ENCODE measurements around the gene CYB5A.

The CYB5A gene

DNA sequence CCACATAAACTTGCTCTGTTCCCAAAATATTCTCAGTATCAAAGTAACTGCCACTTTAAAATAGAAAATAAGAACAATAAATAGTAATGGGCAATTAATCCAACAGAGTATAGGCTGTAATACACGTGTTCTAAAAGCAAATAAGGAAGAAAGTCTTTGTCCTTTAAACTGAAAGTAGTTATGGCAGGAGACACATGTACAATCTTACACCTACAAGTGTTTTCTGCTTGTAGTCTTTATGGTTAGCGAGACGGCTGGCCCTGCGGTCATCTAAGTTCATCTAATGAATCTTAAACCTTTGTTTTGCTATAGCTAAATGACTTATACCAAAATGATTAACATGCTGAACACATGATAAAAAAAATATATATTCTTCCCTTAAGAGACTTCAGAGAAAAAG, 32.4 kb downstream of the CYB5A start:
- no peaks in the 10 kb centered on the region for H3K36me3 ChIP-seq (replicated peaks)
- in situ Hi-C loops (cut with MboI; ENCODE audit: low sequenced_read_pairs), result no loop called here
- H3K9me3 ChIP-seq, result no peaks in the 10 kb centered on the region
- no peak overlapping the region for H3K4me3 ChIP-seq
- no peaks in the 10 kb centered on the region for H3K4me1 ChIP-seq
- DNase-seq (ENCODE audit: low spot score in 2 of 2), result no peak
- H3K27me3 ChIP-seq (ENCODE audit: low read depth), result no peaks in the 10 kb centered on the region

DNA sequence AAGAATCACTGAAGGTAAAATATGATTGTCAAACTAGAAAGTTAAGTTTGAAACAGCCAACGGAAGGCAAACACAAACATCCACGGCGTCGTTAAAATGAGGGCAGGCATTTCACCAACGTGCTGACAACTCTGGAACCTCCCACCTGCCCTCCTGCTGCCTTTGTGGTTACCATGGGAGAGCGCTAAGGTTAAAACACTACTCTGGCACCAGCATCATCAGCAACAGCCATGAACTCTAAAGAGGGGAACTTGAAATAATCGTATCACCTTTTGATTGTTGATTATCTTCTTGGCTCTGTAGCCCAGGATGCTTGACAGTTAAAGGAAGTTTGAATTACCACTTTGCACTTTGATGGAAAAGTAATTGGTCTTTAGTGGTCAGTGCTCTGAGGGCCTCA, 34.7 kb downstream of the CYB5A start:
- in situ Hi-C loops (cut with MboI; ENCODE audit: low sequenced_read_pairs), result no loop called here
- Histone ChIP-seq H3K4me3 (no peak overlapping the region), H3K4me1 (no peaks in the 10 kb centered on the region), H3K9me3 (no peaks in the 10 kb centered on the region), H3K27me3 (ENCODE audit: low read depth) (no peaks in the 10 kb centered on the region), H3K36me3 (replicated peaks) (no peaks in the 10 kb centered on the region)
- no peak for DNase-seq (ENCODE audit: low spot score in 2 of 2)

DNA sequence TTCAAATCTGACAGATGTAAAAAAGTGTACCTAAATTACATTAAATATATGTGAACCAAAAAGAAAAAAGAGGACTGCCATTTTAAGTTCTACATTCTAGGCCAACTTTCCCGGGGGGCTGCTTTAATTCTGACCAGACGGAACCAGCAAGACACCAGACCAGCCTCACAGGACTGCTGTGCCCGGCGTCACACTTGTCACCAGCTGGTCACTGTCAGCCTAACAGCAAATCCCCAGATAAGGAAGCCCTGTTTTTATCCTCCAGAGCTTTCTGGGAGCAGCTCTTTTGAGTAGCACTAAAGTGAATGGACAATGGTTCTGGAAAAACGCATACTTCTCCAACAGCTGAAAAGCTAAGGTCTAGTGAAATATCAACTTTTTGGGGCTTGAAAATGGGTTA, 35.6 kb downstream of the CYB5A start:
- Histone ChIP-seq H3K9me3 (no peaks in the 10 kb centered on the region), H3K36me3 (replicated peaks) (no peaks in the 10 kb centered on the region), H3K4me3 (no peak overlapping the region), H3K4me1 (no peaks in the 10 kb centered on the region), H3K27me3 (ENCODE audit: low read depth) (no peaks in the 10 kb centered on the region)
- in situ Hi-C loops (cut with MboI; ENCODE audit: low sequenced_read_pairs), result no loop called here
- no peak for DNase-seq (ENCODE audit: low spot score in 2 of 2)

DNA sequence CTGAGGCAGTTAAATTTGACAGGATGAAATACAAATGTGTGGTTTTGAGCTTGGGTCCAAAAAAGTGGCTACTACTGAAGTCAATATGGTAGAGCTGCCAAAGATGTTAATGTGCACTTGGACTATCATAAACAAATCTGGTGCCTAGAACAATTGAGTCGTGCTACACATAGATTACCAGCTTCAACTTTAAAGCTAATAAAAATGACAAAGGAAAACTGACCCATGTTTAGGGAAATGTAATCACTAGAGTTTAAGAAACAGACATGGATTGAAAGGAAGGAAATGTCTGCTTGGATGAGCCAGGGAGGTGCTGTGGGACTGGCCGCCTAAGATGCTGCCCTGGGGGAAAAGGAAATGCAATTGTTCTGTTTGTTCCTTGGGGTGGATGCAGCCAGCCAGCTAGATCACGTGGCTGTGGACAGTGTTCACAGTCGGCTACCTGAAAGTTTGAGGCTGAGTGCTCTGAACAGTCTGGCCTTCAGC, 36.6 kb downstream of the CYB5A start:
- no peaks in the 10 kb centered on the region for H3K9me3 ChIP-seq
- no peaks in the 10 kb centered on the region for H3K4me1 ChIP-seq
- H3K4me3 ChIP-seq, result no peak overlapping the region
- in situ Hi-C loops (cut with MboI; ENCODE audit: low sequenced_read_pairs), result no loop called here
- no peaks in the 10 kb centered on the region for H3K36me3 ChIP-seq (replicated peaks)
- peak in 1 of 2 experiments; percentile 10 for DNase-seq (ENCODE audit: low spot score in 2 of 2)
- H3K27me3 ChIP-seq (ENCODE audit: low read depth), result no peaks in the 10 kb centered on the region

DNA sequence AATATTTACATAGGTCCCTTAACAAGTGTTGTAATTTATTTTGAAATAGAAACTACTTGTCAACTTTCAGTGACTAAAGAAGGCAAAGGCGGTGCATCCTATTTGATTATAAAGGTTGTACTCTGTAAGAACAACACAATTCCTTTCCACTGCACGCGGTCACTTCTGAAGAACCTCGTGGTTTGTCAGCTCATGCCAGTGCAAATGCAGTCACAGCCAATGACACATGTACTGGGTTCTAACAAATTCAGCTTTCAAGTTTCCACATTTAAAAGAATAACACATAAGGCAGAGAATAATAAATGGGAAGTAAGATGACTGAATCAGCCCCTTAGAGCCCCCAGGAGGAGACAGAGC, 39.7 kb downstream of the CYB5A start:
- H3K4me1 ChIP-seq, result no peaks in the 10 kb centered on the region
- no peak overlapping the region for H3K4me3 ChIP-seq
- DNase-seq (ENCODE audit: low spot score in 2 of 2), result no peak
- in situ Hi-C loops (cut with MboI; ENCODE audit: low sequenced_read_pairs), result no loop called here
- no peaks in the 10 kb centered on the region for H3K27me3 ChIP-seq (ENCODE audit: low read depth)
- H3K36me3 ChIP-seq (replicated peaks), result no peaks in the 10 kb centered on the region
- no peaks in the 10 kb centered on the region for H3K9me3 ChIP-seq

DNA sequence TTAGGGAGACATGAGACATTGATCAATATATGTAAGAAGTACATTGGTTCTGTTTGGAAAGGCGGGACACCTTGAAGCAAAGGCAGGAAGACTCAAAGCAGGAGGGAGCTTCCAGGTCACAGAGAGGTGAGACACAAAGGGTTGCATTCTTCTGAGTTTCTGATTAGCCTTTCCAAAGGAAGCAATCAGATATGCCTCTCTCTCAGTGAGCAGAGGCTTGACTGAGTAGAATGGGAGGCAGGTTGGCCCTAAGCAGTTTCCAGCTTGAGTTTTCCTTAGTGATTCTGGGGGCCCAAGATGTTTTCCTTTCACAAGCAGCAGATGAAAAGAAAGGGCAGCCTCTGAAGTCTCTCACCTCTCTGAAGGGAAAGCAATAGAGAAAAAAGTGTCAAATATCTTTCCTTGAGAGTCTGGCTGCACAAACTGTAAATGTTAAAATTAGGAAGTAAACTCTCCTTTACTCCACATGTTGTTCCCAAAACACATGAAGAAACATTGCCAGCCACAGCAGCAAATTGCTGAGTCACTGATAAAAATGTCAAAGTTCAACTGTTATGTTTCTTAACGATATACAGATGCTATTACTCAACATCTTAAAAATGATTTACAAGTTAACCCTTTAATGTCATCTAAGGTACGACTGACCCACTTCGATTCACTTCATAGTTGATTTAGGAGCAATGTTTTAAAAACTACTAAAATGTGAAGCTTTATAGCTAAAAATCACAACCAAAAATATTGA, 40.3 kb downstream of the CYB5A start:
- Histone ChIP-seq H3K9me3 (no peaks in the 10 kb centered on the region), H3K36me3 (replicated peaks) (no peaks in the 10 kb centered on the region), H3K4me3 (no peak overlapping the region), H3K27me3 (ENCODE audit: low read depth) (no peaks in the 10 kb centered on the region), H3K4me1 (no peaks in the 10 kb centered on the region)
- in situ Hi-C loops (cut with MboI; ENCODE audit: low sequenced_read_pairs), result no loop called here
- no peak for DNase-seq (ENCODE audit: low spot score in 2 of 2)

DNA sequence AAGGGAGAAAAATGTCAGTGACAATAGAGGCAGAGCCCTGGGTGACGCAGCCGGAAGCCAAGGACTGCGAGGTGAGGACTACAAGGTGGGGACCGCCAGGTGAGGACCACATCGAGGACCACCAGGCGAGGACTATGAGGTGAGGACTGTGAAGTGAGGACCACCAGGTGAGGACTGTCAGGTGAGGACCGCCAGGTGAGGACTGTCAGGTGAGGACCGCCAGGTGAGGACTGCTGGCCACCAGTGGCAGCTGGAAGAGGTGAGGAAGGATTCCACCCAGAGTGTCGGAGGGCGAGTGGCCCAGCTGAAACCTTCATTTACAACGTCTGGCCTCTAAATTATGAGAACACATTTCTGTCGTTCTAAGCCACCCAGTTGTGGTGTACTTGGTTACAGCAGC, 41.6 kb downstream of the CYB5A start:
- no peaks in the 10 kb centered on the region for H3K27me3 ChIP-seq (ENCODE audit: low read depth)
- no peak overlapping the region for H3K4me3 ChIP-seq
- no peaks in the 10 kb centered on the region for H3K4me1 ChIP-seq
- in situ Hi-C loops (cut with MboI; ENCODE audit: low sequenced_read_pairs), result no loop called here
- H3K9me3 ChIP-seq, result no peaks in the 10 kb centered on the region
- H3K36me3 ChIP-seq (replicated peaks), result no peaks in the 10 kb centered on the region
- DNase-seq (ENCODE audit: low spot score in 2 of 2), result no peak

DNA sequence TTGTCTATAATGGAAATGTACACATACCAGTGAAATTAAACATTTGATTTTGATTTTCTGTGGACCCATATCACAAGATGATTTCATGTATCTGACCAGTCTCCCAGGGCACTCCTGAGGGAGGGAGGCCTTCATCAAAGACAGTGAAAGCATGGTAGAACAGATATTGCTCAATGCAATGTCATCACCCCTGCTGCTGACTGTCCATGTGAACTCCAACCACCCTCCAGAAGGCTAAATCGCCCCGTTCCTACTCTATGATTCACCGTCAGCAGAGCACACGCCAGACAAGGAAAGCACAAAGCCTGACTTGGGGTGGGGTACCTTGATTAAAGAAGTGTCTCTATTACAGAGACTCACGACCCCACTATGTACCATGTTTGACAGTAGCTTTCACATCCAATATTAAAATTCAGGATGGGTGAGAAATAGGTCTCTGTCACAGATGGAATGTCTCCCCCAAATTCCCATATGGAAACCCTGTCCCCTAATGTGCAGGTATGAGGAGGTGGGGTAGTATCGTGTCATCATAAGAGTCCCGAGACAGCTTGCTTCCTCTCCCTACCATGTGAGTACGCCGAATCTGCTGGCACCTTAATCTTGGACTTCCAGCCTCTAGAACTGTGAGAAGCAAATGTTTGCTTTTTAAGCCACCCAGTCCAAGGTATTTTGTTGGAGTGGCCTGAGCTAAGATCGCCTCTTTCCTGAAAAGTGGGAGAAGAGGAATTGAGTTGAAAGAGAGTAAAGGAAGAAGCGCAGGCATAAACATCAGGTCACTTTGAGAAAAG, 42.4 kb downstream of the CYB5A start:
- no peaks in the 10 kb centered on the region for H3K9me3 ChIP-seq
- H3K4me3 ChIP-seq, result no peak overlapping the region
- H3K27me3 ChIP-seq (ENCODE audit: low read depth), result no peaks in the 10 kb centered on the region
- in situ Hi-C loops (cut with MboI; ENCODE audit: low sequenced_read_pairs), result no loop called here
- H3K4me1 ChIP-seq, result no peaks in the 10 kb centered on the region
- H3K36me3 ChIP-seq (replicated peaks), result no peaks in the 10 kb centered on the region
- no peak for DNase-seq (ENCODE audit: low spot score in 2 of 2)

DNA sequence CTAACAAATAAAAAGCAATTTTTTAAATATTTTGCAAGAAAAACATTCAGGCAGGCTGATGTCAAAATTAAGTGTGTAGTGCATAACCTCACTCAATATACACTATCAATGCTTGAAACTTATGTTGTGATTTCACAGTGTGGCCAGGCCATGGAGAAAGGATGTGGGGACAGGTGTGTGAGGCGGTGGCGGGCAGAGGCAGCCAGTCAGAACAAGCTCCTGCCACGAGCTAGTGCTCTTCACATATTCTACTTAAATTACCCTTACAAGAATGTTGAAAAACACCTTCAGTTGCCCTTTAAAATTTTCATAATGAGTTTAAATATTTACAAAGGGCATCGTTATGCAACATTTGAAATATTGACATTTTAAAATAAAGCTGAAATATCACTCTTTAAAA, 43.2 kb downstream of the CYB5A start:
- Histone ChIP-seq H3K4me1 (no peaks in the 10 kb centered on the region), H3K9me3 (no peaks in the 10 kb centered on the region), H3K27me3 (ENCODE audit: low read depth) (no peaks in the 10 kb centered on the region), H3K36me3 (replicated peaks) (no peaks in the 10 kb centered on the region), H3K4me3 (no peak overlapping the region)
- in situ Hi-C loops (cut with MboI; ENCODE audit: low sequenced_read_pairs), result no loop called here
- no peak for DNase-seq (ENCODE audit: low spot score in 2 of 2)

DNA sequence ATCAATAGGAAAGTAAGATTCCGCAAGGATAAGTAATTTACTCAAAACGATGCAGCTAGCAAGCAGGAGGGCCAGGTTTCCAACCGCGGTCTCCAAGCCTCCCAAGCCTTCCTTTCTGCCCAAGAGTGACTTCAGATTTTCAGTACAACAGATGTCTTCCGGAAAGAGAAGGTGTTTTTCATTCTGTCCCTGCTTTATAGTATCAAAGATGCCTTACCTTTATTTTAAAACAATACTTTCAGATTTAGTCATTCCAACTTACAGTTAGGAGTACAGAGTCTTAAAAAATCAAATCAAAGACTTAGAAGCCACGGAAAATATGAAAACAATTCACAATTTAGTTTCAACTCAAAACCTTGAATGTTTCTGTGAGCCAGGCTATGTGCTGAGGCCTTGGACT, 43.6 kb downstream of the CYB5A start:
- no peaks in the 10 kb centered on the region for H3K4me1 ChIP-seq
- DNase-seq (ENCODE audit: low spot score in 2 of 2), result no peak
- H3K36me3 ChIP-seq (replicated peaks), result no peaks in the 10 kb centered on the region
- in situ Hi-C loops (cut with MboI; ENCODE audit: low sequenced_read_pairs), result no loop called here
- no peak overlapping the region for H3K4me3 ChIP-seq
- H3K9me3 ChIP-seq, result no peaks in the 10 kb centered on the region
- H3K27me3 ChIP-seq (ENCODE audit: low read depth), result no peaks in the 10 kb centered on the region

DNA sequence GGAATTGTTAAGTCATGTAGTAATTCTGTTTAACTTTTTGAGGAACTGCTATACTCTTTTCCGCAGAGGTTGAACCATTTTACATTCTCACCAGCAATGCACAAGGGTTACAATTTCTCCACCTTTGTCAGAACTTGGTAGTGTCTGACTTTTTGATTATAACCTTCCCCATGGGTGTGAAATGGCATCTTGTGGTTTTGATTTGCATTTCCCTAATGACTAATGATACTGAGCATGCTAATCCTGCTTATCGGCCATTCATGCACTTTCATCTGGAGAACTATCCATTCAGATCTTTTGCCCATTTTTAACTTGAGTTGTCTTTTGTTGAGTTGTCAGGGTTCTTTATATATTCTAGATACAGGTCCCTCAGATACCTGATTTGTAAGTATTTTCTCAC, 47.2 kb downstream of the CYB5A start:
- Histone ChIP-seq H3K27me3 (ENCODE audit: low read depth) (no peaks in the 10 kb centered on the region), H3K4me3 (no peak overlapping the region), H3K9me3 (no peaks in the 10 kb centered on the region), H3K36me3 (replicated peaks) (no peaks in the 10 kb centered on the region), H3K4me1 (no peaks in the 10 kb centered on the region)
- in situ Hi-C loops (cut with MboI; ENCODE audit: low sequenced_read_pairs), result no loop called here
- no peak for DNase-seq (ENCODE audit: low spot score in 2 of 2)

DNA sequence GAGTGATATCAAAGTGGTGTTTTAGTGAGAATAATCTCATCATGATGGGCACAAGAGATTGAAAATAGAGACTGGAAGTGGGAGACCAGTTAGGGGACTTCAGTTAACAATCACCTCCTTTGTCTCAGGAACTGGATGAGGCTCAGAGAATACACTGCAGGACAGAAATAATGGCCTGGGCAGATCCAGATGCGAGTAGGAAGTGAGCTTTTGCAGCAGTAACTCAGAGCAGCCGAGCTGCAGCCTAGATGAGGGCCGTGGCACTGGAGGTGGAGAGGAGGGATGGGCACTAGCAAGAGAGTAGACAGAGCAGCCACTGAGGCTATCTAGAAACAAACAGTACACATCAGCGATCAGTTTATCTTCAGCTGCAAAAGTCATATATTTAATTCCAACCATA, 48.6 kb downstream of the CYB5A start:
- Histone ChIP-seq H3K9me3 (no peaks in the 10 kb centered on the region), H3K27me3 (ENCODE audit: low read depth) (no peaks in the 10 kb centered on the region), H3K4me3 (no peak overlapping the region), H3K4me1 (no peaks in the 10 kb centered on the region), H3K36me3 (replicated peaks) (no peaks in the 10 kb centered on the region)
- in situ Hi-C loops (cut with MboI; ENCODE audit: low sequenced_read_pairs), result no loop called here
- DNase-seq (ENCODE audit: low spot score in 2 of 2), result no peak

DNA sequence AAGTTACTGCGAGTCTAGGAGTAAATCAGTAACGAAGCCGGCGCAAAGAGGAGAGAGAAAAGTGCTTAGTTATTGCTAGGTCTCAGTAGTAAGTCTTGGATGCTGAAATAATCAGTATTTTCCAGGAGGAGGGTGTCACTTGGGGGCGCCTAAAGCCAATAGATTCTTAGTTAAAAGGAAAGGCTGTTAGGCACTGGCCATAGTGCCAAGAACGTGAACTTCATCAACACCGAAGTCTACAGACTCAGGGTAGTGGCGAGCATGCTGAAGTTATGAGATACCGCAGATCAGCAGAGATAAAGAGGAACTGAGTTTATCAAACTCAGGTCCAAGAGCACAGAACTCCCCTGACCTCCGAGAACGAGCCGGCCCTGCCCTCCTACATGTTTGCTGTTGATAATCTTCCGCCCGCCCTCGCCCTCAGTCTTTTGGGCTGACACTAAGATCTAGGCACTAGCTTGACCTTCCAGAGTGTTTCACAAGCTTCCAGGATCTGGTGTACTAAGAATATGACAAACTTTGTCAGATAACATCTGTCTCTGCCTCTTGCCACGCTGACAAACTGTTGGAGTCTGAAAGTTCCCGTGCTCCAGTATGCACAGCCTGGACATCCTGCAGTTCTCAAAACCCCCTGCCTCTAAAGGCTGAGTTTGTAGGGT, 49.2 kb downstream of the CYB5A start:
- Histone ChIP-seq H3K4me1 (no peaks in the 10 kb centered on the region), H3K9me3 (no peaks in the 10 kb centered on the region), H3K36me3 (replicated peaks) (no peaks in the 10 kb centered on the region), H3K27me3 (ENCODE audit: low read depth) (no peaks in the 10 kb centered on the region), H3K4me3 (no peak overlapping the region)
- in situ Hi-C loops (cut with MboI; ENCODE audit: low sequenced_read_pairs), result no loop called here
- DNase-seq (ENCODE audit: low spot score in 2 of 2), result no peak

DNA sequence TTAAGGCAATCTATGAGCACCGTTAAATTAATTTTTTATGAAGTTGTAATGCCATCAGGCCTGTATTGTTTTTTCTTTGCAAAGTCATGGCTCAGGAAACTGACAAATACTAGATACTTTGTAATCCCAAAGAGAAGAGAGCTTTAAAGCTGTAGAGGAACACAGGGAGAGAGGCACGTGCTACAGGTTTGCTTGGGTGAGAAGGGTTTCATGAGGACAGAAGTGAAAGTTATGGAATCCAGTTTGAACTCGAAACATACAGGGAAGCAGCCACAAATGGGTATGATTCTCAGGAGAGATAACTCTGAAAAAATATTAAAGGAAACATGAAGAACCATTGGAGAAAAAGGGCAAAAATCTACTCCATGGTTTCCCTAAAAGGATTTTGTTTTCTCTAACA, 49.8 kb downstream of the CYB5A start:
- Histone ChIP-seq H3K36me3 (replicated peaks) (no peaks in the 10 kb centered on the region), H3K4me3 (no peak overlapping the region), H3K27me3 (ENCODE audit: low read depth) (no peaks in the 10 kb centered on the region), H3K4me1 (no peaks in the 10 kb centered on the region), H3K9me3 (no peaks in the 10 kb centered on the region)
- in situ Hi-C loops (cut with MboI; ENCODE audit: low sequenced_read_pairs), result no loop called here
- no peak for DNase-seq (ENCODE audit: low spot score in 2 of 2)
